Liver (tissue), 3 donors: Measurements from ENCODE around the gene FAM170B.

Source experiments
- ATF3 ChIP-seq: IDR thresholded peaks from 2 replicates; pipeline ENCODE4 v1.6.1; 2016; ENCODE audit warnings: antibody characterized with exemption
- CTCF ChIP-seq: fragments of 150-350 bp; IDR thresholded peaks from 2 replicates; pipeline ENCODE4 v1.5.1; 2017; ENCODE audit warnings: improper control_type of control experiment, low read depth, low read length; ENCODE audit not compliant: missing input control
- EGR1 ChIP-seq, 2 donors: IDR thresholded peaks; 2 replicates each; pipeline ENCODE4 v1.6.1; 2016 to 2018; ENCODE audit warnings: antibody characterized with exemption in 2 of 2, low read depth in 2 of 2
- FOXA1 ChIP-seq: IDR thresholded peaks from 2 replicates; pipeline ENCODE4 v1.6.1; 2016; ENCODE audit warnings: antibody characterized with exemption
- GABPA ChIP-seq, 2 donors: IDR thresholded peaks in 1 of 2; conservative IDR thresholded peaks in 1 of 2; 2 replicates each; pipeline ENCODE4 v1.6.1; 2016; ENCODE audit warnings: antibody characterized with exemption in 2 of 2, mild to moderate bottlenecking in 1 of 2, moderate library complexity in 1 of 2
- HNF4G ChIP-seq: IDR thresholded peaks from 2 replicates; pipeline ENCODE4 v1.6.1; 2016; ENCODE audit warnings: antibody characterized with exemption
- JUND ChIP-seq, 2 donors: IDR thresholded peaks; 2 replicates each; pipeline ENCODE4 v1.6.1; 2016; ENCODE audit warnings: antibody characterized with exemption in 2 of 2
- NR2F2 ChIP-seq: IDR thresholded peaks from 2 replicates; pipeline ENCODE4 v1.6.1; 2016; ENCODE audit warnings: antibody characterized with exemption
- RAD21 ChIP-seq, 2 donors: IDR thresholded peaks; 2 replicates each; pipeline ENCODE4 v1.6.1; 2016; ENCODE audit warnings: antibody characterized with exemption in 2 of 2, mild to moderate bottlenecking in 2 of 2
- REST ChIP-seq: IDR thresholded peaks from 2 replicates; pipeline ENCODE4 v1.6.1; 2016; ENCODE audit warnings: antibody characterized with exemption, mild to moderate bottlenecking
- SP1 ChIP-seq: IDR thresholded peaks from 2 replicates; pipeline ENCODE4 v1.6.1; 2018; ENCODE audit warnings: antibody characterized with exemption, mild to moderate bottlenecking
- TAF1 ChIP-seq: conservative IDR thresholded peaks from 2 replicates; pipeline ENCODE4 v1.6.1; 2016; ENCODE audit warnings: antibody characterized with exemption, mild to moderate bottlenecking
- YY1 ChIP-seq: IDR thresholded peaks from 2 replicates; pipeline ENCODE4 v1.6.1; 2016; ENCODE audit warnings: antibody characterized with exemption, mild to moderate bottlenecking
- ZBTB33 ChIP-seq: IDR thresholded peaks from 2 replicates; pipeline ENCODE4 v1.6.1; 2016; ENCODE audit warnings: antibody characterized with exemption
- donor health status: healthy.
- donor health status: healthy.

GRCh38 chr10:49110684-49111319, 23.0 kb downstream of the FAM170B start:
- TF ChIP-seq HNF4G (no peak), CTCF (no peak), SP1 (no peak), FOXA1 (no peak), REST (no peak), ZBTB33 (no peak), GABPA (IDR thresholded peaks at IDR 0.05 in 1 of 2, conservative IDR thresholded peaks at IDR 0.05 in 1 of 2) (no peak), EGR1 (IDR thresholded peaks at IDR 0.05; ENCODE audit: low read depth in 2 of 2) (no peak), YY1 (no peak), TAF1 (no peak), ATF3 (no peak), RAD21 (IDR thresholded peaks at IDR 0.05) (no peak), NR2F2 (no peak), JUND (IDR thresholded peaks at IDR 0.05) (no peak)
